HepG2 (cell line): ENCODE measurements around the gene ACSL6. TPM values are rescaled to one million over a fixed set of nuclear protein-coding genes. Genes with fewer than 3 reads are reported as not detected.
A peak's percentile ranks its signal among the peaks of the same experiment; 100 is the strongest.

ENCODE experiments used
- ARNT ChIP-seq: fragments of 450-650 bp; IDR thresholded peaks from 2 replicates; pipeline ENCODE4 v1.6.1; 2017
- ATF3 ChIP-seq: sonication (generic); formaldehyde crosslinking; IDR thresholded peaks from 2 replicates; pipeline ENCODE4 v1.4.0; 2020; ENCODE audit warnings: missing genetic modification reagents
- DMAP1 ChIP-seq: IDR thresholded peaks from 2 replicates; pipeline ENCODE4 v1.6.1; 2016
- ELF3 ChIP-seq: IDR thresholded peaks from 2 replicates; pipeline ENCODE4 v1.6.1; 2016; ENCODE audit warnings: missing genetic modification reagents, missing compliant biosample characterization
- GATA4 ChIP-seq: sonication (generic); IDR thresholded peaks from 2 replicates; pipeline ENCODE4 v1.6.1; 2016; ENCODE audit warnings: antibody characterized with exemption, low read depth, borderline replicate concordance
- HNRNPK ChIP-seq: fragments of 200-400 bp; formaldehyde crosslinking; IDR thresholded peaks from 2 replicates; pipeline ENCODE4 v1.6.1; 2018; ENCODE audit warnings: low read length, low read depth, moderate library complexity, mild to moderate bottlenecking; ENCODE audit not compliant: poor library complexity, severe bottlenecking
- KDM3A ChIP-seq: IDR thresholded peaks from 2 replicates; pipeline ENCODE4 v1.6.1; 2018; ENCODE audit warnings: low read depth, missing compliant biosample characterization
- KLF15 ChIP-seq: sonication (generic); formaldehyde crosslinking; IDR thresholded peaks from 2 replicates; pipeline ENCODE4 v1.8.1; 2023; ENCODE audit warnings: borderline replicate concordance, mild to moderate bottlenecking, inconsistent platforms, missing genetic modification reagents, mixed read lengths
- ONECUT2 ChIP-seq: sonication (generic); formaldehyde crosslinking; IDR thresholded peaks from 2 replicates; pipeline ENCODE4 v1.4.0; 2020; ENCODE audit warnings: missing genetic modification reagents
- PAF1 ChIP-seq: IDR thresholded peaks from 2 replicates; pipeline ENCODE4 v1.6.1; 2016; ENCODE audit warnings: missing genetic modification reagents, missing compliant biosample characterization
- PAXIP1 ChIP-seq: sonication (generic); formaldehyde crosslinking; conservative IDR thresholded peaks from 2 replicates; pipeline ENCODE4 v1.4.0; 2020; ENCODE audit warnings: mild to moderate bottlenecking, missing genetic modification reagents, moderate library complexity
- POGZ ChIP-seq: sonication (generic); formaldehyde crosslinking; IDR thresholded peaks from 2 replicates; pipeline ENCODE4 v1.4.0; 2020; ENCODE audit warnings: mild to moderate bottlenecking, missing genetic modification reagents
- THAP11 ChIP-seq: IDR thresholded peaks from 2 replicates; pipeline ENCODE4 v1.6.1; 2016; ENCODE audit warnings: missing biosample characterization, missing genetic modification reagents
- ZFP36L1 ChIP-seq: sonication (generic); formaldehyde crosslinking; IDR thresholded peaks from 2 replicates; pipeline ENCODE4 v1.8.0; 2022; ENCODE audit warnings: mild to moderate bottlenecking, missing genetic modification reagents, moderate library complexity
- ZNF260 ChIP-seq: sonication (generic); formaldehyde crosslinking; IDR thresholded peaks from 2 replicates; pipeline ENCODE4 v1.4.0; 2020; ENCODE audit warnings: missing genetic modification reagents, low read depth, mild to moderate bottlenecking, borderline replicate concordance
- ZNF30 ChIP-seq: sonication (generic); formaldehyde crosslinking; IDR thresholded peaks from 2 replicates; pipeline ENCODE4 v1.5.0; 2020; ENCODE audit warnings: mild to moderate bottlenecking, missing genetic modification reagents
- ZNF512B ChIP-seq: sonication (generic); formaldehyde crosslinking; IDR thresholded peaks from 2 replicates; pipeline ENCODE4 v1.5.1; 2020; ENCODE audit warnings: missing genetic modification reagents, mild to moderate bottlenecking, borderline replicate concordance
- ZNF609 ChIP-seq: sonication (generic); formaldehyde crosslinking; IDR thresholded peaks from 2 replicates; pipeline ENCODE4 v1.4.0; 2020; ENCODE audit warnings: mild to moderate bottlenecking, missing genetic modification reagents, borderline replicate concordance
- ZZZ3 ChIP-seq: sonication (generic); formaldehyde crosslinking; IDR thresholded peaks from 2 replicates; pipeline ENCODE4 v1.4.0; 2020; ENCODE audit warnings: missing genetic modification reagents, mild to moderate bottlenecking, borderline replicate concordance
- polyA plus RNA-seq, 8 experiments: library from polyadenylated mRNA; depleted of rRNA in 3 of 8; stranded (reverse) in 7 of 8; unstranded in 1 of 8; fragments of >200 nt; fragmentation: Illumina TruSeq in 4 of 8; extraction: Trizol in 4 of 8; gene quantifications; 2 replicates each; pipeline versions ENCODE4 v1.2.1 to v1.2.3, GENCODE V29; 2011 to 2016; ENCODE audit warnings: low read depth in 4 of 8, missing spikeins in 1 of 8, mixed read lengths in 1 of 8; ENCODE audit not compliant: insufficient read depth in 1 of 8
- total RNA-seq, 5 experiments: library from RNA; depleted of rRNA; stranded (reverse); fragments of >200 nt; fragmentation: Illumina TruSeq; extraction: Trizol; gene quantifications; 2 replicates each; pipeline ENCODE4 v1.2.3, GENCODE V29; 2016; ENCODE audit warnings: low read depth in 1 of 5

ACSL6 gene
- total and polyA plus RNA-seq, 2 of the 13 experiments (the other 11 are each of a cell fraction or from before 2014, with no cell fraction given): 3.7 to 3.8 TPM

GRCh38 chr5:132012371-132013005 lies 1.0 kb upstream of the ACSL6 start (continued):
- TF ChIP-seq ZNF512B (CRISPR knock-in tag) (no peak), ZNF609 (no peak), PAF1 (CRISPR knock-in tag) (no peak), POGZ (CRISPR knock-in tag) (no peak), GATA4 (no peak), PAXIP1 (CRISPR knock-in tag) (no peak), ARNT (no peak), ZNF30 (CRISPR knock-in tag) (no peak), ZFP36L1 (CRISPR knock-in tag) (peak; percentile 65; the same call in 1 of the 2 replicates), KLF15 (CRISPR knock-in tag) (peak; percentile 72; the same call in 1 of the 2 replicates), ELF3 (peak; percentile 68; the same call in 1 of the 2 replicates), ZNF260 (CRISPR knock-in tag) (no peak), DMAP1 (no peak), HNRNPK (no peak), ONECUT2 (no peak), THAP11 (CRISPR knock-in tag) (peak; percentile 63), ATF3 (0 out of 2 replicates have a peak, but pooled peaks have one; percentile 49), ZZZ3 (no peak), KDM3A (no peak)
